NOMO-1 treated with dmso at 0.1 percent for 144 hours (cell line): ENCODE measurements around the gene NHS.

Experiments used
- DNase-seq: peaks from one replicate; lab custom pipeline; 2025; ENCODE audit not compliant: unreplicated experiment; lab: John Stamatoyannopoulos, UW

The NHS gene

DNA sequence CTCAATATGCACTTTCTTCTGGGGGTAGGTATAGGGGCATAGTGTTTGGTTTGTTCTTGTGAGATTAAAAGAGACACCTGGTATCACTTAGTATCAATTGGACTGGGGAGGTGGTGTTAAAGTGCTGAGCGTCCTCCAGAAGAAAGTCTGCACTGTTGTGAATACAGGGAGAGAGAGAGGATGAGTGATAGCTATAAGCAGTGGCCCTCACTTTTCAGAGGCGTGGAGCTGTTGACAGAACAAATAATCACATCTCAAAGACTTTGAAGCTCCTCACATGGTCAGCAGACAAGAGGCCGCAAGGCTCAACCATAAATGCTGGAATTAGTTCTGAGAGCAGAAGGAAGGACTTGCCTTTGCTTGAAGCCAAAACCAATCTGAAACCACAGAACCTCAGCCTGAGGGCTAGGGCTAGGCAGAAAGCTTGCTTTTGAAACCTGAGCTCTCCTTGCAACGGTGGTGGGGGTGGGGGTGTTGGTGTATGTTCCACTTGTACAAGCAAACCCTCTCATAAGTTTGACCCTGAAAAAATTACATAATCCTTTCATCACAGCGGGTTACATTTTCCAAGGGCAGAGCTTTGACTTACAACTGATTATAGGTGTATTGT lies 239.1 kb downstream of the NHS start:
- peak; percentile 40 for DNase-seq

DNA sequence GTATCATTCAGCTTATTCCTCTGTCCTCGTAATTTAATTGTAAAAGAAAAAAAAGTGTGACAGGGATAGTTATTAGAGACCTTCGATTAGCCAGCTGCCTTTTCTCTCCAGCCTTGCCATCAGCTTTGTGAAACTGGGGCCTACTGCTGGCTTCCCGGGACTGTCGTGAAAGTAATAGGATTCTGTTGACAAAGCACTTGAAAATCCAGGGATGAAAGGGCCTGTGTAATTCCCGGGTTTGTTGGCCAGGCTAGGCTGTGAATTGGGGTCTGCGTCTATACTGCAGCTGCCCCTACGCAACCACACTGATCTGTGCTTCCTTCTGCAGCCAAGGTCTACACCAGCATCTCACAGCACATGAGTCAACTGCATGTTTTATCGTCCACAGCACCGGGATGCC lies 241.9 kb downstream of the NHS start:
- no peak for DNase-seq

DNA sequence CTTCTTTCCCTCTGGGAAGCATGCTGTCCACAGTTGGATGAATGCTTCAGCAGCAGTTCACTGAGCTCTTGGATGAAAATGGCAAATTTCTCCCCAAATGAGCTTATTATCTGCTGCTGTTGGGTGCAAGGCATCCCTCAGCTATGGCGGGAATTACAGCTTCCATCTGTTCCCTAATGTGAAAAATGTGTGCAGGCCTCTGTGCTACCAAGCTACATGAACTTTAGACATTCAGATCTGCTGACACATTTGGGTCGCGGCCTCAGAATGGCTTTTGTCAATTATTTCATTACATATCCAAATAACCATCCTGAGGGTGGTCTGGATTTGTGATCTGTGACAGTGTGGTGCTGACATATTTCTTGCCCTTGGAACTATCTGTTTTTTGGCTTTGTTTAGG lies 242.8 kb downstream of the NHS start:
- DNase-seq, result no peak

DNA sequence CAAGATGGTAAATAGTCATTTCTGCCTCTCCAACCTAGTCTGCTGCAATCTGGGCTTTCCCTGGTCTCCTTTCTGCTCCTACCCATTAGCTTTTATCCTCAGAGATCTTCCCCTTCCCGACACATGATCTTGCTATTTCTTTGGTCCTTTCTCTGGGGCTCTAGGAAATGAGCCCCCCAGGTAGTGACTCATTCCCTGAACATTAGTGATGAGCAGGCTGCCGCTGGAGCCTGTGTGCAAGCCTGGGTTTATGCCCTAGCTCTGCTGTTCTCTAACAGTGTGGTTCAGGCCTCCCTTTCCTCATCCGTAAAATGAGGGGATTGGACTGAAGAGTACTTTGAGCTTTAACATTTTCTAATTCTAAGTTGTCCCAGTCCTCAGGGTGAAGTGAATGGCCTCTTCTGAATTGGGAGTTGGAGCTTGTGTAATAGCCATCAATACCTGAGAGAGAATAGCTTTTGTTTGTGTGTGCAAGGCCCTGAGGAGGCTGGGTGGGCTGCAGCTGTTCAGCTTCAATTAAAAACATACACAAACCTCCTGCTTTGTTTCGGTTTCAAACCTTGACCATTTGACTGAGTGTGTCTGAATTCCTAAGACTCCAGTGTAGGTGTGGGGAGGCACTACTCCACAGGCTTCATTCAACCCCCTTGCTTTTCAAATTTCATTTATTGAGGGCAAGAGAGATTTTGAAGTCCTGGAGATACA lies 246.7 kb downstream of the NHS start:
- DNase-seq, result no peak

DNA sequence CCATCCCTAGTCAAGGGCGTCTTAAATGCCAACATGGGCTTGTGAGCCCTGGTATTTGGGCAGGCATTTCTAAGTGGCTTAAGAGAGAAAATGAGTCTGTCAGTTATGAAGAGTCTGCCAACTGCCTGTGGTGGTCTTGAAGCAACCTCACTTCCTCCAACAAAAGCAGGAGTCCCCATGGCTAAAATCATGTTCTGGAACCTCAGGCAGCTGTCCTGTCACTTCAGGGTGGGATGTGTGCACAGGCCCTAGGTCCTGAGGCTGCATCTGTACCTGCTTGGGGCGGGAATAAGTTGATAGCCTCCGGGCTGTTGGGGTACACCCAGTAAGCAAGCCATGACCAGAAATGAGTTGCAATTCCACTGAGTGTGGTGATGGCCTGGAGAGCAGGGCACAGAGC lies 247.3 kb downstream of the NHS start:
- no peak for DNase-seq

DNA sequence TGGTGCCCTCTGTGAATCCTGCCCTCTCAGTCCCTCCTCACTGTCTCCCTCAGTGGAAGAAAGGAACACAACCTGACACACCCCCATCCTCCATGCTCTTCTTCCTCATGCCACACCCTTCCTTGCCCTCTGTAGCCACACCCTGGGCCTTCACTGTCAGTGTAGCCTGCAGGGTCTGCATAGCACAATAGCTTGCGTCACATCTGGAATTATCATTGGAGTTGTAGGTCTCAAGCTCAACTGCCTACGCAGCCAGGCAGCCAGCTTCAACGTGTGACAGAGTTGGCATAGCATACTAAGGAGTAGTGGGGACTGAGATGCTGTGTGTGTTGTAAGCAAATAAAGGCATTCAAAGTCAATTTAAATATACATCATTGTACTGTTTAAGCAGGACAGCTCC lies 248.8 kb downstream of the NHS start:
- DNase-seq, result no peak

DNA sequence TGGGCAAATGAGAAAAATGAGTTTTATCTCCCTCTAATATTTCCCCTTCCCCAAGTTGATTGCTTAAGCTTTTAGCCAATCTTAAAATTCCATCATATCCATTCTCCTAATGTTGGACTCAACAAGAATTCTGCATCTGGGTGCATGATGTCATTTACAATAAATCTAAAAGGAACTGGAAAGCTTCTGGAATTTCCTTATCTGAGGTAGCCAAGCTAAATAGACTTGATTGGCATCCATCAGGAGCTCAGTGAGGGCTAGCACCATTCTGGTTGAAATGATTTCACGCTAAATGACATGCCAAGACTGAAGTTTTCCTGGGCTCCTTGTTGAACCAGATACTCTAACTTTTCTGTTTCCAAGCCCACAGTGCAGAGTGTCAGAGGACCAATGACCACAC lies 252.0 kb downstream of the NHS start:
- no peak for DNase-seq

DNA sequence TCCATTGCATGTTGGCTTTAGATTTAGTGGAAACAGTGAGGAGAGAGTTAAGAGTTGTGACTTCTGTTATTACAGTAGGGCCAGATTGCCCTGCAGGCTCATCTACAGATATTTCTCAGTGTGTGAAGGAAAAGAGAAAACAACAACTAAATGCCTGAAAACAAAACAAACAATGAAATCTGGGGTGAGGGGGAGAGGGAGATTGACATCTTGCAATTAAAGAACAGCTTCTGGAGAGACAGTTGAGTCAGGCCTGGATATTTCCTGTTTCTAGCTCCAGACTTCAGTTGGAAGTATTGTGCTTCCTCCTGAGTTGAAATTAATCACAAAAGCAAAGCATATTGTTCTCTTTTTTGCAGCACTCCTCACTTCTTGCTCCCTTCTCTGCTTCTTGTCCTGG lies 254.0 kb downstream of the NHS start:
- no peak for DNase-seq

DNA sequence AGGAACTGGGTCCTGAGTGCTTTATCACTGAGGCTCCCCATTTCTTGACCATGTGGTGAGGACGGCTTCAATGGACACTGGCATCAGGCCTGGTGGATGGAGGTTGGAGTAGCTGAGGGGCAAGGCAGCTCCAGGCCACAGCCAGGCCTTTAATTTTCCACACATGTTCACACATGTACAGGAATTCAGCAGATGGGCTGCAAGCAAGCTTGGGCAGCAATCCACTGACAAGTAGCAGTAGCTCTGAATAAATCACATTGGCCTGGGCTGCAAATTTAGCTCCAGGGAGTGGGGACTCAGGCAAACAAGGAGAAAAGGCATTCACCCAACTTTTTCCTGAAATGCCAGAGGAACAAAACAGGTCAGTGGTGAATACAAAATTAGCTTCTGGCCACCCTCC lies 254.5 kb downstream of the NHS start:
- no peak for DNase-seq

DNA sequence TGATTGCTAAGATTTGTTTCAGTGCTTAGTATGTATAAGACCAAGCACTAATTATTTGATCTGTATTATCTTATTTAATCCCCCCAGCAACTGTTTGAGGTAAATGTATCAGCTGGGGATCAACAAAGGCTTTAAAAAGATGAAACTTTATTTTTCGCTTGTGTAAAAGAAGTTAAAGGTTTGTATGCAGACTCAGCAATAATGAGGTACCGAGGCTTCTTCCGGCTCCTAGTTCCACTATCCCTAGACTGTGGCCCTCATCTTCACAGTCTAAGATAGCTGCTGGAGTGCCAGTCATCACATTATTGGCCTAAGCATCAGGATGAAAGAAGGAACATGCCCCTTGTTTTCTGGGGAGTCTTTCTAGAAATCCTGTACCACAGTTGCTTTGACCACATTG lies 256.6 kb downstream of the NHS start:
- DNase-seq, result no peak

DNA sequence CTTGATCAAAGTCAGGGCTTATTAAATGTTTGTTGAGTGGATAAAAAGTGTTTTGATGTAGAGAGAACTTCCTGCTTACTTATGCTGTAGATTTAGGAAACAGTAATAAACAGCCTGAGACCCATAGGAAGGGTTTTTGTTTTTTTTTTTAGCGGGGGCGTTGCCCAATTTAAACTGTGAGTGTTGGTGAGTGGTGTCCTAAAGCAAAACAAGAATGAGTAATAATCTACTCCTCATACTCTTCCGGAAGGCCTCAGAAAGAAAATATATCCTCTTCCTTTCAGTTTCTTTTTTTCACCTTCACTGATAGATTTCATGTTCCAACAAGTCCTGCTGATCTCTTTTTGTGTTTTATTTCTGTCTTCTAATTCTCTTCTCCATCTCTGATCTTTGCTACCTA lies 257.9 kb downstream of the NHS start:
- no peak for DNase-seq

DNA sequence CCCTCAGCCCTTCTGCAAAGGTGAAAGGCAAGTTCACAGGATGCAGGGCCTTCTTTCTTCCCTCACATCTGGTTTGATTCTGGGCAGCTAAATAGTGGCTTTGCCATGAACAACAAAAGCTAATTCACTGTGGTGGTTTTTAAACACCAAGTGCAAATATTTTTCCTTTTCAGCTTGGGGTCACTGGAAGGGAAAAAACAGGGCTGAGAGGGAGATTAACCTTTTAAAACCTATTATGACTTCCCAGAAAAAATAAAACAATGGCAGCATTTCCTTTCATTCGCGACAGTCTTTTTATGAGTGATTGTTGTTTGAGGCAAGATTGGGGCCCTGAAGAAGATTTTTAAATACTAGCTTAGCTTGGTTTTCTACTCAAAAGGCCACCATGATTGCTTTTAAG lies 258.5 kb downstream of the NHS start:
- no peak for DNase-seq

DNA sequence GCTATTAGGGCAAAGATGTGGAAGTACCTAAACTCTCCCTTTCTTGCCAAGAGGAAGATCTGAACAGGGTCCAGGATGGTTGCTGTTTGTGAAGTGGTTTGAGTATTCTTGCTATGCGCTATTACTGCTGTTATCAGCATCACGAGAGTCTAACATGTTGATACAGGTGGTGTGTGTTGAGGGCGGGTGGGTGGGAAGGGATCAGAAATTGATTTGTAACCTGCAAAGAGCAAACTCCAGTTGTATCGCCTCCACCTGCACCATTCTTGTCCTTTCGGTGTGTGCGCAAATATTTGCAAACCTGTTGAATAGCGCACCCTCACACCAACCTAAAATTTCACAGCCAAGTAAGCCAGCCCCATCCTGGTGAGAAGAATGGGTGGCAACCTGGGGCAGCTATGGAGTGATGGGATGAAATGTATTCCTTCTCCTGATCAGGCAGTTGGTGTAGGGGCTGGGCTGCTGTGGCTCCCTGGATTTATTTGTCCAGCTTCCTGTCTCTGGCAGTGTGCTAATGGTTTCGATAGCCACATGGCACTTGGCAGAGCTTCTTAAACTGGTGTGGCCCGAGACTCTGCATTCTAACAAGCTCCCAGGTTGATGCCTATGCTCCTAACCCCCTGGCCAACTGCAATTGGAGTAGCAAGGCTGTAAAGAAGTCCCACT lies 259.7 kb downstream of the NHS start:
- DNase-seq, result no peak

DNA sequence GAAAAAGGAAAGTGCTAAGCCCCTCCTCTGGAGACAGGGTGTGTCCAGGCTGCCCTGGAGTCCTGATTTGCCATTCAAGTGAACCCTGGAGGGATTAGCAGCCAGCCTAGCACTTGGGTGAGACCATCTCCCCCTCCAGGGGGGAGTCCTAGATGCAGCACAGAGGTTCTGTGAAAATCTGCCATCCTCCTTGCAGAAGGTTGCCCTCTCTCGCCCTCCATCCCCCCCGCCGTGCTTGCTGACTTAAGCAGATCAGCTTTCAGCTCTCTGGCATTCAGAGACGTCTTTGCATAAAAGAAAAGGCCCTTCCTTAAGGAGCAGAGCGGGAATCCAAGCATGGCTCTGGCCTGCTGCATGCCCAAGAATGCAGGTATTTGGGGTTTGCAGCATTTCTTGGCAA lies 260.2 kb downstream of the NHS start:
- no peak for DNase-seq

DNA sequence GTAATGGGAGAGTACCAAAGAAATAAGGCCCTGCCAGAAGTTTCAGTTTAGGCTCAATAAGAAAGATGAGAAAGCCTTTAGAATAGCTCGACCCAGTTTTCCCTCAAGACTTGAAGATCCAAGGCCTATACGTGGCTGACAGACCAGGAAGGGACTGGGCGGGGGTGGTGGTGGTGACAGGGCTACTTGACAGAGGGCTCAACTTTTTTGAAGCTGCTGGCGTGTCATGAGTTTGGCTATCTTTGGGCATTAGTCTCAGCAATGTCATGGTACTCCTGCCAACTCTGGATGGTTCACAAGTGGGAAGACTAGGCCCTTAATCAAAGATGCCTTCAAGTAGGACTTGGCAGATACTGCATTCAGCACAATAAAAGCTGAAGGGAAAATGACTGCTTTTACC lies 262.2 kb downstream of the NHS start:
- no peak for DNase-seq

DNA sequence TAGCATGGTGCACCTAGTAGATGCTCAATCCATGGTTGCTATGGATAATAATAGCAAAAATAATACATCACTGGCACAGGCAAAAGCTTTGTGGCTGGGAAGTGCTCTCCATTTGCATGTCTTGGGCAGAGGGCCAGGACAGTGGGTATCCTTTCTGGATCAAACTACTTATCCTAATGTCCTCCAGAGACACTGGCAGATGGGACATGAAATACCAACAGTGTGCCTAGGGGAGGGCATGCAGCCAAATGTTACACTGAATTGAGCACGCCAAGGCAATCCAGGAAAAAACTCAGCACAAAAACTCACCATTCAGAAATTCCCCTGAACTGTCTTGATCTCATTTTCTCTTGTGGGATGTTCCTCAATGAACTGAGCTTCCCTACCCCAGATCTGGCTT lies 263.7 kb downstream of the NHS start:
- no peak for DNase-seq

DNA sequence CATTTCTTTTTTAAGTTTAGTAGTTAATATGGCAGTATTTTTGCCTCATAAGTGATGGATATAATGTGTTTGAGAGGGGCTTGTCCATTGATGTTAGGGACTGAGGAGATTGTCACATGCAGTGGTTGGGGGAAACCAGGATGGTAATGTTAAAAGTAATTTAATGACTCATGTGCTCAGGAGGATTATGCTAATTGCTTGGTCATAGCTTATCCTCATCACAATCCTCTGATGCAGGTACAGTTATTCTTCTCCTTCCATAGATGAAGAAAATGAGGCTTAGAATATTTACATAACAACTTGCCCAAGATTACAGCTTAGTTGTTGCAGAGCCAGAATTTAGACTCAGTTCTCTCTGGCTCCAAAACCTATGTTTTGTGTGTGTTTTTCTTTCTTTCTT lies 267.9 kb downstream of the NHS start:
- no peak for DNase-seq

DNA sequence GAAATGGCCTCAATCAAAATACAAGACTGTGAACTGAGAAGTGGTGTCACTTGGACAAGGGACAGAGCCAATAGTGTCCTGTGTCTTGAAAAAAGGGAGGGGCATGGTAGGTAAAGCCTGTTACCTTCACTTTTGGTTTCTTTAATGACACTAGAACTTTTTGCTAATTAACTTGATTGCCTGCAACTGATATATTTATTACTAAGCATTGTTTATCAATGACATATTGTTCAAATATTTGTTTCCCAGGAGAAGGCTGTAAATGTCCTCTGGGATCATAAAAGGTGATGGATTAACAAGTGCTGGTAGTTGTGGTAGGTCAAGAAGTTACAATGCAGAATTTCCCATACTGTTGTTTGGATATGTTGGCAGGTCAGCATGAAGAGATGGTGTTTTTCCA lies 268.5 kb downstream of the NHS start:
- no peak for DNase-seq

DNA sequence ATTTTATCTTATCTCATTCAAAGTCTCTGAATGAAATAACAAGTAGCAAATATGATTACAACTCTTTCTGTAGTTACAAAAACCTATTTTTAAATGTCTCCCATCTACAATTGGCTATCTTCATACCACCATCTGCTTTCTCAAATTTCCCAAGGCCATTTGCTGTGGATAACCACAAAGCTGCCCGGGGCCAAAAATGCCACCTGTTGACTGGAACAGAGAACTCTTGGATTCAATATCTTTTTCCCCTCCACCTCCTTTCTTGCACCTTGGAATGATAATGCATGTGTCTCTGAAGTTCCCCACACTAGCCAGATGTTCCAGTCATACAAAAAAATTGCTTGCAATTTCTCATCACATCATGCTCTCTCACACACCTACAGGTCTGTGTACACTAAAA lies 269.0 kb downstream of the NHS start:
- no peak for DNase-seq

DNA sequence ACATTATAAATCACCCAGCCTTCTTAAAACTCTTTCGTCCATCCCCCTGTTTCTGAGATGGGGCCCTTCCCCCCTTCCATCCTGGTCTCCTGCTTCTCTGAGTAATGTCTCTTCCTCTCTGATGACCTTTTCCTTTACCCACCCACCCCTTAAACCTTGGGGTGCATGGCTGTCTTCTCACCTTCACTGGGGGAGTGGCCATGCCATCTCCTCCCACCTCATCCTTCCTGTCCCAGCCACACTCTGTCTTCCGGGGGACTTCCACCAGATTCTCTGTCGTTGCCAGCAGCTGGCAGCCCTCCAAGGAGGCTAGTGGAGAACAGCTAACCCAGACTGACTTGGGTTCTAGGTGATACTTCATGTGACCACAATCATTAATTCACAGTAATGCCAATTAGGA lies 279.1 kb downstream of the NHS start:
- DNase-seq, result no peak

DNA sequence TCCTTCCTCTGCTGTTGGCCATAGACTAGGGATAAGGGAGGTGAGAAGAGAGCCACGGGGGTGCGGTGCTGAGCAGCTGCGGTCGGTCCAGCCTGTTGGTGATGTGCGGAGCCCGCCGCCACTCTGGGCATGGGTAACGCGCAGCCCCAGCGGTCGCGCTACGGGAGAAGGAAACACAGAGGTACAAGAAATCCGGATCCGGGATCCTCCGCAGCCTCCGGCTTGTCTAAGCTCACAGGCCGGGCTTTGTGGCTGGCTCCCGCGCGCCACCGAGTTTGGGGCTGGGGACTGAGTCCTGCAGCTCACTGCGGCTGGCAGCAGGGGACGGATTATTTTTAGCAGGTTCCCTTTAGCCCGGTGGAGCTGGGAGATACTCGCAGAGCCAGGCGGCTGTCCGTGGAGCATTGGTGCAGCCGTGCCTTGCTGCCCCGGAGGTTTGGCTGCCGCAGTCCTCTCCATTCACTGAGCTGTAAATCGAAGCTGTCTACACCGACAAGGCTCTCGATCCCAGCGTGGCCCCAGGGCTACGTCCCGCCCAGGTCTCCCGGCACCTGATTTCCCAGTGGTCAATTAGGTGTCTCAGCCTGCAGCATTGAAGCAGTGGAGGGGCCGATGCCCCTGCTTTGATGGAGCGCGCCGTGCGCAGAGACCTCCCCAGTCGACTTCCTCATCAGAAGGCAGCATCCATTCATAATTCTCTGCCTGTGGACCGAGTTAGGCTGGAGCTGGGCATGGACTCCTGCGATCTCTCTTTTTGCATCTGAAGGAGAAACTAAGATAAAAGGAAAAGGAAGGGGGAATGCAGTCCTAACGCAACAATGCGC lies 280.4 kb downstream of the NHS start:
- DNase-seq, result no peak

DNA sequence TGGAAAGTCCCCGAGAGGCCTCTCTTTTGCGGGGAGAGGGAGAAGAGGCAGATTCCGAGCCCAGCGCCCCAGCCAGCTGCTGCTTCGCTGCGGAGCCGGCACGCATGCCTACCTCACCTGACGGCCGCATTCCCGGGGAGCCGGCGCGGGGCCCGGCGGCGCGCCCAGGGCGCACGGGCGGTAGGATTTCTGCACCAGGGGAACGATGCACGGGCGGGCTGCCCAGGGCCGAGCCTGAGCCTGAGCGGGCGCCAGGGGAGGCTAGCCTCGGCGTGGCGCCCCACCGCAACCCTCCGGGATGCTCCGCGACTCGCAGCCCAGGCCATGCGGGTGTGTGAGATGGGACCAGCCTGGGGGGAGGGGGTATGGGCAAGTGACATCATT lies 281.0 kb downstream of the NHS start:
- DNase-seq, result no peak
